Measurements from ENCODE around the gene RPH3AL. TPM values are rescaled to one million over a fixed set of nuclear protein-coding genes. Genes with fewer than 3 reads are reported as not detected.

Gene RPH3AL
- total and polyA plus RNA-seq, 10 of the 15 experiments (the other 5 are each of a cell fraction or from before 2014, with no cell fraction given): 0.04 to 1.2 (median 0.47) TPM; not detected in 2

GRCh38 chr17:325270-326009 is 27.2 kb downstream of the RPH3AL start:
- BruUV-seq (replicated peaks): no TSS peak
- Histone ChIP-seq H3K4me3 (no peak overlapping the region), H3K27ac (ENCODE audit: control insufficient read depth, insufficient read depth) (no peak overlapping the region), H3K9me3 (replicated peaks; ENCODE audit: control insufficient read depth, insufficient read depth, low read length) (no peaks in the 10 kb centered on the region), H3K27me3 (replicated peaks in 1 of 2; ENCODE audit: control insufficient read depth in 2 of 2, insufficient read depth in 2 of 2, low read length in 1 of 2) (no peaks in the 10 kb centered on the region), H3K4me2 (ENCODE audit: control insufficient read depth, insufficient read depth) (no peak overlapping the region), H3K4me1 (ENCODE audit: control insufficient read depth, insufficient read depth, low read length) (no peaks in the 10 kb centered on the region), H2AFZ (ENCODE audit: control insufficient read depth, low read depth, low read length) (no peak overlapping the region), H4K20me1 (ENCODE audit: control insufficient read depth, insufficient read depth) (no peaks in the 10 kb centered on the region), H3K79me2 (ENCODE audit: control insufficient read depth, insufficient read depth, low read length) (no peaks in the 10 kb centered on the region), H3K36me3 (ENCODE audit: control insufficient read depth in 2 of 2, insufficient read depth in 2 of 2, low read length in 1 of 2) (no peaks in the 10 kb centered on the region), H3K9ac (ENCODE audit: control insufficient read depth, insufficient read depth, low read length) (no peak overlapping the region)
- SMC1A ChIA-PET (ENCODE audit: uncharacterized antibody, unreplicated experiment): no interaction called here
- TF ChIP-seq ZZZ3 (IDR thresholded peaks at IDR 0.05; ENCODE audit: control insufficient read depth, insufficient read length, low read depth) (no peak), ZNF687 (IDR thresholded peaks at IDR 0.05) (no peak)
- ATAC-seq (no peak), FAIRE-seq (no peak), DNase-seq (ENCODE audit: low read depth, low spot score) (no peak)
- RAD21 ChIA-PET (ENCODE audit: unreplicated experiment): no interaction called here
- CTCF ChIA-PET: no interaction called here
- intact Hi-C loops (cut with micrococcal nuclease; ENCODE audit: unreplicated experiment) (no loop called here), in situ Hi-C loops (cut with MboI) (no loop called here)
- WGBS (ENCODE audit: insufficient coverage, insufficient replicate concordance, low lambda C conversion rate, missing lambda C conversion rate): 44% methylated on average over 12 of the region's 13 CpGs
- POLR2A ChIA-PET: no interaction called here
